GM19239 (cell line): ENCODE measurements around the gene GAMT.

Experiments used
- DNase-seq: peaks from one replicate; pipeline ENCODE4 v3.0.0; 2011; ENCODE audit warnings: low spot score; ENCODE audit not compliant: insufficient read length
- FAIRE-seq: peaks from 2 replicates; lab custom pipeline; 2011; peaks lifted over from hg19 to GRCh38; lab: Jason Lieb, UNC

GAMT gene

DNA sequence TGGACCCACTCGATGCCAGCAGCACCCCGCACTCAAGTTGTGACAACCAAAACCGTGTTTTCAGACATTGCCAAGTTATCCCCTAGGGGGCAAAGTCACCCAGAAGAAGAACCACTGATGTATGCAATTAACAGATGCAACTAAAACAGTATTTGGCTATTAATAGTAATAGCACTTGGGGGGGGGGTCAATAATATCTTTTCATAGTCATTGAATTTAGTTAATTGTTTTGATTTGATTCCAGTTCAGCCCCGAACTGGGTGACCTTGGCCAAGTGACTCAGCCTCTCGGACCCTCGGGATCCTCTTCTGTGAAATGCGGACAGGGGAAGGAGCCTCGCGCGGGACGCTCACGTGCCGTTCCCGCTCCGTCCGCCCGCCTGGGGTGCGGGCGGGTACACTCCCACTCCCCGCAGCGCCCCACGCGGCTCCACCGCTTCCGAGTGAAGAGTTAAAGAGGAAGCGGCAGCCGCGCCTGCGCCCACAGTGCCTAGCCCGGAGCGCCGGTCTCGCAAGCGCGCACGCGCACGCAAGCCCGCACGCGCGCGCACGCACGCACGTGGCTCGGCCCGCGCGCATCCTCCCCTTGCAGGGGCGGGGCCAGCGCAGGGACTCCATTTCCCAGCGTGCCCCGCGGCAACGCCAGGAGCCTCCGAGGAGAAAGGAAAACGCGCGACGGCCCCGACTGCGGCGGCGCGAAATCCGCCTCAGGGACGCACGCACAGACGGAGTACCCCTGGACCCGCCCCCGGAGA lies 5.6 kb upstream of the GAMT start:
- FAIRE-seq: peak; percentile 95
- DNase-seq: peak; percentile 99

DNA sequence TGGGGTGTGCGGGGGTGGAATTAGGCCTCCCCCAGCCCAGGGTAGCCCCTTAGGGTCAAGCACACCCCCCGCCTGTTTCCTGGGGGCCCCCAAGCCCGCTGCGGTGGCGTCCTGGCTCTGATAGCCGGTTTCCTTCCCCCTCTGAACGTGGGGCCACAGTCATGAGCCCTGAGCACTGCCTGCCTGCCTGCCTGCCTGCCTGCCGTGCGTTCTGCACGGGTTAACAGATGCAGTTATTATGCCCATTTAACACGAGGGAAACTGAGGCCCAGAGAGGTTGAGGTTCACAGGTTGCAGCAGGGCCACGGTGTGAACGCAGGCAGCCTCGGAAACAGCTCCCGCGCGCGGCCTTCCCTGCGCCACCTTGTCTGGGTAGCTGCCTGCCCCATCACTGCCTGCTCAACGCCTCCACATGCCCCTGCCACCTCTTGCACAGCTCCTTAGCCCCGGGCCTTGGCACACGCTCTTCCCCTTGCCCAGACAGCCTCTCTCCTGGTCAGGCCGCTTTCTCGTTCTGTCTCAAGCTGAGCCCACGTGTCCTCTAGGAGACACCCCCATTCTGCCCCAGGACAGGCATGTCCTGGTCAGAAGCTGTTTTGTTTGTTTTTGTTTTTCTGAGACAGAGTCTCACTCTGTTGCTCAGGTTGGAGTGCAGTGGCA lies 1.2 kb upstream of the GAMT start:
- DNase-seq: no peak
- no peak for FAIRE-seq

DNA sequence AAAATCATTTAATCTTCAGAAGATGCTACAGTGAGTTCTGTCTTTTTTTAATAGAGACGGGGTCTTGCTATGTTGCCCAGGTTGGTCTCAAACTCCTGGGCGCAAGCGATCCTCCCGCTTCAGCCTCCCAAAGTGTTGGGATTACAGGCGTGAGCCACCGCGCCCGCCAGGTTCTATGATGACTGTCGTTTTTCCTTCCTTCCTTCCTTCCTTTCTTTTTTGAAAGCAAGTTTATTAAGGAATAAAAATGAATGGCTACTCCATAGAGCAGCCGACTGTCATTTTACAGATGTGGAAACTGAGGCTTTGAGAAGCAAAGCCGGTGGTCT lies 511 bp upstream of the GAMT start:
- DNase-seq (no peak), FAIRE-seq (no peak)

DNA sequence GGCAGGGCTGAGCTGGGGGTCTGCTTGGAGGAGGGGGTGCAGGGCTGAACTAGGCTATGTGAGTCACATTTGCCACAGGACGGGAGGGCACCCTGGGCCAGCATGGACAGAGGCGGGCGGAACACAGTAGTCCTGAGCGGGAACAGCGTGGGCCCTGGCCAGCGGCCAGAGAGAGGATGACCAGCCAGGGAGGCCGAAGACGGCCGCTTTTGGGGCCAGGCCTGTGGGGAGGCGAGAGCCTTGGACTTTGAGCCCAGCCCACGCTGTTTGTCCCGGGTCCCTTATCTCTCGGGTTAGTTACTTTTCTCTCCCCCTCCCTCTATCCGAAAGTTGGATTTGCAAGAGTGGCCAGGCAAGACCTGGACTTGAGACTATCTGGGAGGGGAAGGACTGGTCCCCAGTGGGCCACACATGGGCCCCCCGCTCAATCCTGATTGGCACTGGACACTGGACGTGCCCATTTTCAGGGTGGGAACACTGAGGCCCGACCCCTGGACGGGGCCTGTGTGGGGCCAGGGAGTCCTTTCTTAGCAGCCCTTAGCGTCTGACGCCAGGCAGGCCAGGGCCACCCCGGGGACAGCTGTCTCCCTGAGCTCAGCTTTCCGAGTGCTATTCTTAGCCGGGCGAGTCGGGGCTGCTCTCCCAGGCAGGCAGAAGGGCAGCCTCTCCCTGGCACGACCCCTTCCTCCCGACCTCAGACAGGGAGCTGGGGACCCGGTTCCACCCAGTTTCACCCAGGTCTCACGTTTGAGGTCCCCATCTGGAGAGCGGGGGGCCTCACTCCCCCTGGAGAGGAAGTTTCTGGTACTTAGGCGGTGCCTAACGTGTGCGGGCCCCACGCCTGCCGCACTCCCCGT lies 833 bp downstream of the GAMT start:
- DNase-seq: no peak
- no peak for FAIRE-seq

DNA sequence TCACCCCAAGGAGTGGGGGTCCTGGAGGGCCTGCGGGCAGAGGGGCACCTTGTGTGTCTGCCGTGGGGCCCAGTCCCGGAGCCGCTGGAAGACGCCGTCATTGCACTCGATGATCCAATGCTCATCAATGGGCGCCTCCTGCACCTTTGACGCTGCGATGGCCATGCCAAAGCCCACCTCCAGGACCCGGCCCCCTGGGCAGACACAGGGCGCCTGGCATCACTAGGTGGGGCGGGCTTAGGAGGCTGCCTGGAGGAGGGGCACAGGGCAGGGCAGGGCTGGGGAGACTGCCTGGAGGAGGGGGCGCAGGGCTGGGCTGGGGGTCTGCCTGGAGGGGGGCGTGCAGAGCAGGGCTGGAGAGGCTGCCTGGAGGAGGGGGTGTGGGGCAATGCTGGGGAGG lies 1.6 kb downstream of the GAMT start:
- FAIRE-seq: no peak
- no peak for DNase-seq

DNA sequence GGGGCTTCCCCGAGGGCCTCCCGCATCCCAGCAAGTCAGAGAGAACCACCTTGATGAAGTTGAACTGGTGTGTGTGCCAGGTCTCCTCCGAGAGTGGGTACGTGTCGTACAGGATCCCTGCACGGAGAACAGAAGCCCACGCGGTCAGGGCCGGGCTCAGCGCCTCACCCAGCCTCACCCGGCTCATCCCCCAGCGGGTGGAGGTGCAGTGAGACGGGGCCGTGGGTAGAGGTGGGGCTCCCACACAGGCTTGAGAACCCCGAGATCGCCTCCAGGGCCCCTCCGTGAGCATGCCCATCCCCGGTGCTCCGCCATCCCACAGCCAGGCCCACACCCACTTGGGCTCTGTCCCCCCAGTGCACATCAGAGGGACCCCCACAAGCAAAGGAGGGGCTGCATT lies 2.3 kb downstream of the GAMT start:
- DNase-seq (no peak), FAIRE-seq (no peak)

DNA sequence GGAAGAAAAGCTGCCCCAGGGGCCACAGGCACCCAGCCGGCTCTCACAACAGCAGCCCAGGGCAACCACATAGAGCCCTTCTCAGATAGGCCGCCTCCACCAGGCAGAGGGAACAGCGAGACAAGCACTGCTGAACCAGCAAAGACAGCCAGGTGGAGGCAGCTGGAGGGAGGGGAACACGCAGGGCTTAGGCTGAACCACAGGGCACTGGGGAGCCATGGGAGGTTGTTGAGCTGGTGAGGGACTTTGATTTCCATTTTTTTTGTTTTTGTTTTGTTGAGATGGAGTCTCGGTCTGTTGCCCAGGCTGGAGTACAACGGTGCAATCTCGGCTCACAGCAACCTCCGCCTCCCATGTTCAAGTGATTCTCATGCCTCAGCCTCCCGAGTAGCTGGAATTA lies 3.5 kb downstream of the GAMT start:
- FAIRE-seq (no peak), DNase-seq (no peak)

DNA sequence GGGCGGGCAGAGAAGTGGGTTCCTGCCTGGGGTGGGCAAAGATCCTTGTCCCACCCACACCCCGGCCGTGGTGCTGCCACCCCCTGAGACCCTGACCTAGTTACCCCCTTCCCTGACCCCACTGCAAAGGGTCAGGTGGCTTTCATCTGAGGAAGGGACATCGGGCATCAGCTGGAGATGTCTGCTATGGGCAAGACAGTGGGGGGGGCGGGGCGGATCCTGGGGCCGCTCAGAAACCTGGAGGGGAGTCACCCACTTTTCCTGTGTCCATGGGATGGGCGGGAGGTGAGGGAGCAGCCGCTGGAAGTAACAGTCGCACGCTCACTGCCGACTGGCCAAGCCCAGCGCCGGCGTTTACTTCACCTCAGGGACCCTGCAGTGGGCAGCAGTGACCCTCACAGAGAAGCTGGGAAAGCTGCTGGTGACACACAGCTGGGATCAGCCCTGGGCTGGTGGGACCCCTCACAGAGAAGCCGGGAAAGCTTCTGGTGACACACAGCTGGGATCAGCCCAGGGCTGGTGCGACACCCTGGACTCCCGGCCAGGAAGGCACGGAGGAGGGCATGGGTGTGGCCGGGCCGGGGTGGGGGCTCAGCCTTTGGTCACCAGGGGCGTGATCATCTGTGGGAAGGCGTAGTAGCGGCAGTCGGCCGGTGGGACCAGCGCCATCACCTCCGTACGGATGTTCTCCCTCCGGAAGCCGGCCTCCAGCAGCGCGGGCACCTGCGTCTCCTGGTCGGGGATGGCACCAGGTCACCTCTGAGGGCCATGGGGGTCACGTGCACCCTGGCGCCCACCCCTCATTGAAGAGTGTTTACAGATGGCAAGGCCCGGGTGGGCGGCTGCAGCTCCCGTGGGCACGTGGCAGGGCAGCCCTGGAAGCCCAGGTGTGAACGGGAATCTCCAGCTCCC lies 4.3 kb downstream of the GAMT start:
- FAIRE-seq (no peak), DNase-seq (no peak)

DNA sequence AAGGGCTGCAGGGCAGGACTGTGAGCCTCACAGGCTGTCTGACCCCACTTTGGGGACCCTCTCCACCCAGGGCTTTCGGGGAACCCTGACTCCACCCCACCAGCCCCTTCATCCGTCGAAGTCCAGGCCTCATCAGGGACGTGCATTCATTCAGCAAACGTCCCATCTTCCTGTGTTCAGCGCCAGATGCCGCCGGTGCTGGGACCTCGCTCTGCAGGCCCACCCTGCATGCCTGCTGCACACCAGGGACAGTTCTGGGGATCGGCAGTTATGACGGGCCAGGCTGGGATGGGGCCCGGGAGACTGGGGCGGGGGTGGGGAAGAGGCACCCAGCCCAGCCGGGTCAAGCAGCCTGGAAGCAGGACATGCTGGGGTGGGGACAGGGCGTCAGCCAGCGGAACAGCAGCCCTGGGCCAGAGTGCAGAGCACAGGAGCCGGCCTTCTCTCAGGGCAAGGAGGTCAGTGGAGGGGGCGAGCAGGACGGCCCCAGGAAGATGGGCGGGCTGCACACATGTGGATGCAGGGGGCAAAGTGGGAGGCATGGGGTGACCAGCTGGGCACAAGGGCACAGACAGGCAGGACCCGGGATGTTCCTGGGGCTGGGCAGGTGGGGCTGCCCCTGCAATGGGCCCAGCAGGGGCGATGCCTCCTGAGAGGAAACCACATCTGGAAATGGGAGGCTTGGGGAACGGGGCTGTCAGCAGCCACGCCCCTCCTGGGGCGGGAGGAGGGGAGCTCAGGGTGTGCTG lies 5.1 kb downstream of the GAMT start:
- DNase-seq: no peak
- no peak for FAIRE-seq

DNA sequence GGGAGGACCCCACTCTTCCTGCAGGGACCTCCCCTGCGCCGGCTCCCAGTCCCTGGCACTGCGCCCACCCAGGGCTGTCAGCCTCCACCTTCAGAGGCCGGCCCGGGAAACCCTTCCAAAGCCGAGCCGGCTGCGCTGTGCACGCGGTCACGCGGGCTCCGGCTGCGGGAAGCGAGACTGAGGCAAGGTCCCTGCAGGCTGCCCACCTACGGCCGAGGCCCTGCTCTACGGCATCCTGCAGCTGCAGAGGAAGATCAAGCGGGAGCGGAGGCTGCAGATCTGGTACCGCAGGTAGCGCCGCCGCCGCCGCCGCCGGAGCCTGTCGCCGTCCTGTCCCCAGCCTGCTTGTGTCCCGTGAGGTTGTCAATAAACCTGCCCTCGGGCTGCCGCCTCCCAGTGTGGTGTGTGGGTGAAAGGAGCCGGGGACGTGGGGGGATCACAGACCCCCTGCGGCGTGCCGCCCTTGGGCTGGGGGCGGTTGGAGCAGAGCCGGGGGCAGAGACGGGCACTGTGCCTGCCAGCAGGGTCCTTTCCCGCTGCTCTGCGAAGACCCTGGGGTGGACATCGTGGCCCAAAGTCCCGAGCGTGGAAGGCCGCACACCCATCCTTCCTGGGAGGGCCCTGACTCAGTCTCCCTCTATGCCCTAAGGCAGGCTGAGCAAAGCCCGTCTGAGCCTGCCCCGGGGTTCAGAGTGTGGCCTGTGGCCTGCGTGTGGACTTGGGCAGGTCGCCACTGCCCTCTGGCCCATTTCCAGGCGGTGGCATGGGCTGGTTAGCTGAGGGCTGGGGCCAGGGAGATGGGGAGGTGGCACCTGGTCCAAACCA lies 5.9 kb downstream of the GAMT start:
- DNase-seq: no peak
- FAIRE-seq: no peak

DNA sequence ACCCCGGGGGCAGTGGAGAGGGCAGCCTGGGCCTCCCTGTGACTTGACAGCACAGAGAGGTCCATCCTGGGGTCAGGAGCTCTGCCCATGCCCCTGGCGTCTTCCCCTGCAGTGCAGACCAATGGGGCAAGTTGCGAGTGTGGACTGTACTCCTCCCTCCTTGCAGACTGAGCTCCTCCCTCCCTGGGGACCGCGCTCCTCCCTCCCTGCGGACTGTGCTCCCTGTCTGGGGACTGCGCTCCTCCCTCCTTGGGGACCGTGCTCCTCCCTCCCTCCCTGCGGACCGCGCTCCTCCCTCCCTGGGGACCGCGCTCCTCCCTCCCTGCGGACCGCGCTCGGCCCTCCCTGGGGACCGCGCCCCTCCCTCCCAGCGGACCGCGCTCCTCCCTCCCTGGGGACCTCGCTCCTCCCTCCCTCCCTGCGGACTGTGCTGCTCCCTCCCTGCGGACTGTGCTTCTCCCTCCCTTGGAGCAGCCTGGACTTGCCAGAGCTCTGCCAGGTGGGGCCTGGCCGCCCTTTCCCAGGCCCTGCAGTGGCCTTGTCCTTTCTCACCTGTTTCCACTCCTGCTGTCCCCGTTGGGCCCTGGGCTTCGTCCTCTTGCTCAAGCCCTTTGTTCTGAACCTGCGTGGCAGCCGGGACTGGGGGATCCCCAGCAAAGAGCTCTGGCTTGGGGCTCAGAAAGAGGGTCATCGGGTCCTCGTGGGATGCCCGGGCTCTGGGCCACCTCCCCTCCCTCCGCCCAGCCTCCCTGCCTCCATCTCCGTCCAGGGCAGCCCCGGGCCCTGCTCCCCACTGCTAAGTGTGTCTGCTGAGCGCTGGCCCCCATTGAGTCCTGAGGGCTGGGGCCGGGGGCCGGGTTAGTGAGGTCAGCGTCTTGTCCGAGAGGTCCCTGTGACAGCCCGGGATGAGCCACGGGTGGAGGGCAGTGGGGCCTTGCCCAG lies 6.8 kb downstream of the GAMT start:
- FAIRE-seq (no peak), DNase-seq (no peak)

DNA sequence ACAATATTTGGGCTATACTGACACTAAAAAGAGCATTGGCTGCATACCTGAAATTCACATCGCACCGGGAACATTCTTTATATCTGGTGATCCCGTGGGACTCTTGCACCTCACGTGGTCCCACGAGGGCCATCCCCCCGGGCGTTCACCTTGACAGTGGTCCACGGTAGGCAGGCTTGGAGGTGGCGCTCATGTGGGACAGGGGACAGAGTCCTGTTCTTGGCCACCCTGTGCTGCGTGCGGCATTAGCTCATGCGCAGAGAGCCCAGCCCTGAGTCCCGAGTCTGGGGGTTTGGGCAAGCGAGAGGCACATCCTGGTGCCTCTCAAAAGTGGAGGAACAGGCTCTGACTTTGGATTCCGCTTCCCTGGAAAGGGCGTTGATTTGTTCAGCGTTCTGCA lies 7.5 kb downstream of the GAMT start:
- FAIRE-seq (no peak), DNase-seq (no peak)

DNA sequence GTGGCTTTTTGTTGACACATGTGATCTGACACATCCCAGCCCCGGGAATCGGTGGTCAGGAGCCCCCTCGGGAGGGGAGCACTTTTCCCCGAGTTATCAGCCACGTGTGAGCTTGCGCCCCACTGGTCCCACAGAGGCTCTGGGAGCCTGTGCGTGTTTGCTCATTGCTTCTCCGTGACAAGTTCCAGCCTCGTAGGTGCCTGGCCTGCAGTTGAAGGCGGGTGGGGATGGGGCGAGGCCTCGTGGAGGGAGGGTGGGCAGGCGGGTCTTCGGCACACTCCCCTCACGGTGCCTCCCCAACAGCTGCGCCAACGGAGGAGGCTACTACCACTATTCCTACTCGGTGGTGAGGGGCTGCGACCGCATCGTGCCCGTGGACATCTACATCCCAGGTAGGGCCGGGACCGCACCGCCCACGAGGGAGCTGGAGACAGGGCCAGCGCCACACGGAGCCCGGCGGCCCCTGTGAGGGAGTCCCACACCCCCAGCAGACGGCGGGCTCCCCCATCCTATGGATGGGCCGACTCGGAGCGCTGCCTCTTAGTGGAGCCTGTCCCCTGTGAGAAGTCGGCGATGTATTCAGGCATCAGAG lies 8.3 kb downstream of the GAMT start:
- DNase-seq: no peak

DNA sequence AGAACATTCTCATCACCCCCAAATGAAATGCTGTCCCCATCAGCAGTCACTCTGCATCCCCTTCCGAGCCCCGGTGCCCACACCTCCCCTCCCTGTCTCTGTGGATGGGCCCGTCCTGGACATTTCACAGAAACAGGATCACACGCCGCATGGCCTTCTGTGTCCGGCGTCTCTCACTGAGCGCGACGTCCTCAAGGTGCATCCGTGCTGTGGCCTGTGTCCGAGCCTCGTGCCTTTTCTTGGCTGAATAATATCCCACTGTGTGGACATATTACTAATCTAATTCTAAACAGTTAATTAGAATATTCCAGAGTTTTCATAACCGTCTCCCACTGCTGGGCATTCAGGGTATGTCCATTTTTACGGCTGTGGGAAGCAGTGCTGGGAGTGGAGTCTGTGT lies 8.9 kb downstream of the GAMT start:
- FAIRE-seq: no peak
- DNase-seq: no peak

More for the DNA sequence above, 8.3 kb downstream of the GAMT start:
- no peak for FAIRE-seq

DNA sequence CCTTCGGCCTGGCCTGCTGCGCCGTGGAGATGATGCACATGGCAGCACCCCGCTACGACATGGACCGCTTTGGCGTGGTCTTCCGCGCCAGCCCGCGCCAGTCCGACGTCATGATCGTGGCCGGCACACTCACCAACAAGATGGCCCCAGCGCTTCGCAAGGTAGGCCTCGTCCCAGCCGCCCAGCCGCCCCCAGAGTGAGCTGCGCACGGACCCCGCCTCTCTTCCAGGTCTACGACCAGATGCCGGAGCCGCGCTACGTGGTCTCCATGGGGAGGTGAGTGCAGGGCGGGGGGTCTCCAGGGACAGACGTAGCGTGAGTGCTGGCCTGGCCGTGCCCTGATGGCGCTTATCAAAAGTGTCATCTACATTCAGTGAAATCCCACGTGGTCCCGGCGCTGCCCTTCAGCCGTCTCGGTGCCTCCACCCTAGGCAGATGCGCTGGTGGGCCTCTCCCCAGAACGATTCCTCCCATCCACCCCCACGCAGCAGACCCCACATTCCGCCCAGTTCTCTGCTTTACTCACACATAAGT lies 10.4 kb downstream of the GAMT start:
- no peak for FAIRE-seq
- no peak for DNase-seq

DNA sequence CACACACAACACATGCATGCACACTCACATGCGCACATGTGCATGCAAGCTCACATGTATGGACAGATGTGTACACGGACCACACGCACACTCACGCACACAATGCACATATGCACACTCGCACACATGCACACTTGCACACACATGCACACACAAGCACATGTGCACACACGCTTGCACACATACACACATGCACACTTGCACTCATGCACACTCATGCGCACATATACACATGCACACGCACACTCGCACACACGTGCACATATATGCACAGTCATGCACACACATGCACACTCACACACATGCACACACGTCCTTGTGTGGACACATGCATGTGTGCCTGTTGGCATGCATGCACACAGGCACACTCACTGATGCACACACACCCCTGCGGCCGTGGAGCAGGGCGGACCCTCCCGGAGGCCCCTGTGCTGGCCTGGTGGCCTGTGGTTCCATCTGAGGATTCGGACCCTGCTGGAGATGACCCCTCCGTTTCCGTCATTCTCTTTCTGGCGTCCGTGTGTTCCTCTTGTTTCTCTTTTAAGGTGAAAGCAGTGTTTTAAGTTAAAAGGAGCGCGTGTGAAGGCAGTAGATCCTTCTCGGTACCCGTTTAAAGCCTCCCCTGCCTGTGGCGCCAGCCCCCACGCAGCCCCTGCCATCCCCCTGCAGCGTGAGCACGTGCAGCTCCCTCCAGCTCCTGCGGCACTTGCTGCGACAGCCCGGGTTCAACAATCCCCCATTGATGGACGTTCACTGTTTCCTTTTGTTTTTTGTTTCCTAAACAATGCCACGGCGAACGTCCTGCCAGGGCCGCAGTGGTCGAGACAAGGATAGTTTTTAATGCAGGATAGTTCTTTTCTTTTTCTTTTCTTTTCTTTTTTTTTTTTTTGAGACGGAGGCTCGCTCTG lies 12.1 kb downstream of the GAMT start:
- FAIRE-seq (no peak), DNase-seq (no peak)
